IPS-NIHi11 (cell line): ENCODE measurements around the gene HDAC4.

Experiments
- DNase-seq: peaks from one replicate; pipeline ENCODE4 v3.0.0; 2012; ENCODE audit warnings: mixed read lengths, low spot score

HDAC4 gene

GRCh38 chr2:239369631-239370161, 31.1 kb downstream of the HDAC4 start:
- no peak for DNase-seq

GRCh38 chr2:239368906-239369552, 31.8 kb downstream of the HDAC4 start:
- DNase-seq: no peak

GRCh38 chr2:239368321-239368720, 32.5 kb downstream of the HDAC4 start:
- DNase-seq: no peak

- no peak for DNase-seq
Observed at GRCh38 chr2:239366740-239367139, 34.1 kb downstream of the HDAC4 start.

- DNase-seq: no peak
Observed at GRCh38 chr2:239365782-239366435, 34.9 kb downstream of the HDAC4 start.

- DNase-seq: no peak
Observed at GRCh38 chr2:239365071-239365781, 35.6 kb downstream of the HDAC4 start.

- no peak for DNase-seq
Observed at GRCh38 chr2:239363946-239364637, 36.7 kb downstream of the HDAC4 start.

- DNase-seq: no peak
Observed at GRCh38 chr2:239362507-239362906, 38.3 kb downstream of the HDAC4 start.

GRCh38 chr2:239361311-239361642, 39.5 kb downstream of the HDAC4 start:
- DNase-seq: no peak

GRCh38 chr2:239360421-239361310, 40.2 kb downstream of the HDAC4 start:
- DNase-seq: no peak

GRCh38 chr2:239360008-239360407, 40.8 kb downstream of the HDAC4 start:
- DNase-seq: no peak

- no peak for DNase-seq
Observed at GRCh38 chr2:239359196-239359912, 41.5 kb downstream of the HDAC4 start.

GRCh38 chr2:239358062-239358754, 42.6 kb downstream of the HDAC4 start:
- DNase-seq: no peak

- no peak for DNase-seq
Observed at GRCh38 chr2:239355724-239356123, 45.1 kb downstream of the HDAC4 start.

GRCh38 chr2:239355139-239355538, 45.7 kb downstream of the HDAC4 start:
- no peak for DNase-seq

- no peak for DNase-seq
Observed at GRCh38 chr2:239354791-239355136, 46.1 kb downstream of the HDAC4 start.

- DNase-seq: no peak
Observed at GRCh38 chr2:239354132-239354790, 46.6 kb downstream of the HDAC4 start.

GRCh38 chr2:239353692-239354091, 47.1 kb downstream of the HDAC4 start:
- DNase-seq: no peak

GRCh38 chr2:239351687-239352086, 49.1 kb downstream of the HDAC4 start:
- DNase-seq: no peak
